Esophagus muscularis mucosa (tissue), 4 donors: ENCODE measurements around the gene ABHD16A. TPM values are rescaled to one million over a fixed set of nuclear protein-coding genes. Genes with fewer than 3 reads are reported as not detected.

Source experiments
- DNase-seq: peaks from one replicate; pipeline ENCODE4 v3.0.0-alpha.2; 2017; ENCODE audit errors: extremely low spot score
- H3K27ac ChIP-seq, 4 donors: fragments of 200-600 bp; sonication (generic); replicated peaks in 1 of 4; 1 replicate in 3 of 4; 2 replicates in 1 of 4; pipeline ENCODE4 v1.5.1; 2016 to 2019; ENCODE audit warnings: mild to moderate bottlenecking in 1 of 4
- H3K27me3 ChIP-seq, 4 donors: fragments of 200-600 bp; sonication (generic); one replicate each; pipeline versions ENCODE4 v1.5.1 to v1.6.0; 2016 to 2019
- H3K36me3 ChIP-seq, 4 donors: fragments of 200-600 bp; sonication (generic); one replicate each; pipeline ENCODE4 v1.5.1; 2016 to 2019
- H3K4me1 ChIP-seq, 4 donors: fragments of 200-600 bp; sonication (generic); one replicate each; pipeline ENCODE4 v1.5.1; 2016 to 2019
- H3K4me3 ChIP-seq, 4 donors: fragments of 200-600 bp; sonication (generic); 1 replicate in 2 of 4; 2 replicates in 2 of 4; pipeline ENCODE4 v1.5.1; 2016 to 2019; ENCODE audit warnings: mild to moderate bottlenecking in 4 of 4, moderate library complexity in 1 of 4
- H3K9me3 ChIP-seq, 4 donors: fragments of 200-600 bp; sonication (generic); 1 replicate in 3 of 4; 2 replicates in 1 of 4; pipeline ENCODE4 v1.5.1; 2016 to 2019
- CTCF ChIP-seq, 3 experiments: fragments of 200-600 bp in 2 of 3; fragments of 450-650 bp in 1 of 3; sonication (generic) in 2 of 3; IDR thresholded peaks; one replicate each; pipeline ENCODE4 v1.5.1; 2017 to 2019; ENCODE audit warnings: antibody characterized with exemption in 3 of 3, mild to moderate bottlenecking in 2 of 3, moderate library complexity in 1 of 3
- EP300 ChIP-seq: sonication (generic); formaldehyde crosslinking; IDR thresholded peaks from one replicate; pipeline ENCODE4 v1.6.1; 2017; ENCODE audit warnings: antibody characterized with exemption
- POLR2A ChIP-seq: fragments of 450-650 bp; IDR thresholded peaks from one replicate; pipeline ENCODE4 v1.6.1; 2017; ENCODE audit warnings: antibody characterized with exemption, moderate library complexity, mild to moderate bottlenecking, low read depth
- POLR2AphosphoS5 ChIP-seq, 2 donors: sonication (generic); formaldehyde crosslinking; IDR thresholded peaks; one replicate each; pipeline ENCODE4 v1.6.1; 2017; ENCODE audit warnings: antibody characterized with exemption in 2 of 2
- WGBS: methylation state at CpG from one replicate; pipeline ENCODE4 v1.1.5; 2018; 5-methylcytosine and 5-hydroxymethylcytosine counted together
- intact Hi-C: fragments of 100-400 bp; cut with DNase I; formaldehyde crosslinking; loops from one replicate; pipeline ENCODE4 v1.15.1; 2023
- total RNA-seq, 4 donors: library from RNA; depleted of rRNA; stranded (reverse); fragments of >200 nt; gene quantifications; one replicate each; pipeline versions ENCODE4 v1.1.0 to v1.2.1, GENCODE V29; 2016

The ABHD16A gene
- total RNA-seq, 4 donors from 2014 or later, result 44.9 to 57.9 (median 52.8) TPM

GRCh38 chr6:31645325-31645724 lies 57.8 kb downstream of the ABHD16A start:
- intact Hi-C loops, result no loop called here
- TF ChIP-seq POLR2AphosphoS5 (IDR thresholded peaks at IDR 0.05) (no peak), EP300 (no peak)
- WGBS, result 94% methylated on average over 5 of the region's 9 CpGs
- no peak overlapping the region for H3K4me3 ChIP-seq
- H3K27me3 ChIP-seq, result no peaks in the 10 kb centered on the region
- no peak overlapping the region for H3K27ac ChIP-seq
- peaks cover 2 to 11% (median 8%) of the 10 kb centered on the region in 4 donors for H3K4me1 ChIP-seq
- H3K9me3 ChIP-seq, result no peaks in the 10 kb centered on the region
- DNase-seq, result no peak
- peaks cover 86 to 100% (median 95%) of the 10 kb centered on the region in 4 donors for H3K36me3 ChIP-seq

- Histone ChIP-seq H3K36me3 (peaks cover 95 to 100% (median 99%) of the 10 kb centered on the region in 4 donors), H3K4me3 (no peak overlapping the region), H3K27me3 (no peaks in the 10 kb centered on the region), H3K27ac (no peak overlapping the region), H3K9me3 (no peaks in the 10 kb centered on the region), H3K4me1 (no peaks in the 10 kb centered on the region)
- intact Hi-C loops, result no loop called here
- no peak for DNase-seq
- TF ChIP-seq CTCF (IDR thresholded peaks at IDR 0.05) (no peak), POLR2AphosphoS5 (IDR thresholded peaks at IDR 0.05) (no peak), POLR2A (no peak), EP300 (no peak)
- WGBS, result 92% methylated on average over 9 of the region's 17 CpGs
Measured at GRCh38 chr6:31643818-31644454, 59.2 kb downstream of the ABHD16A start.

- Histone ChIP-seq H3K9me3 (no peaks in the 10 kb centered on the region), H3K27me3 (no peaks in the 10 kb centered on the region), H3K4me1 (no peaks in the 10 kb centered on the region), H3K27ac (no peak overlapping the region), H3K4me3 (no peak overlapping the region), H3K36me3 (peaks cover 95 to 100% (median 99%) of the 10 kb centered on the region in 4 donors)
- intact Hi-C loops, result no loop called here
- no peak for DNase-seq
- no peak for TF ChIP-seq EP300
- WGBS, result 90% methylated on average over 5 of the region's 6 CpGs
Measured at GRCh38 chr6:31642798-31643570, 60.1 kb downstream of the ABHD16A start.

GRCh38 chr6:31641370-31641769 lies 61.8 kb downstream of the ABHD16A start:
- TF ChIP-seq POLR2A (no peak), CTCF (IDR thresholded peaks at IDR 0.05) (no peak), POLR2AphosphoS5 (IDR thresholded peaks at IDR 0.05) (no peak), EP300 (no peak)

DNA sequence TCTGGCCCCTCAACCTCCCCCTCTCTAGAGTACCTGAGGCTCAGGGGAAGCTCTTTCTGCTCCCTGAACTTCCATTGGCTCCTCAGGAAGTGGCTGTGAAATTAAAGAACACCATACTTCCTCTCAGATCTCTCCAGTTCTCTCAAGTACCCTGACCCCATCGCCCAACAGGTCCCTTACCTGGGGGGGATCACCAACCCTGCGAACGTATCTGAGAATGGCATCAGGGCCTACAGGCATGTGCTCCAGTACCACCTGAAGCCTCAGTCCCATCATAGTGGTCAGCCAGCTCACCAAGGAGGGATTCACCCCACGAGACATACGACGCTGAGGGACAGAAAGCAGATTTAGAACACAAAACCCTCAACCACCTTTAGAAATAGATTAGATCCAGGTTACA lies 62.5 kb downstream of the ABHD16A start:
- WGBS, result 93% methylated on average over 6 of the region's 6 CpGs
- intact Hi-C loops, result no loop called here
- no peak for DNase-seq
- Histone ChIP-seq H3K27me3 (no peaks in the 10 kb centered on the region), H3K4me3 (no peak overlapping the region), H3K27ac (no peak overlapping the region), H3K36me3 (peaks cover 97 to 100% (median 100%) of the 10 kb centered on the region in 4 donors), H3K4me1 (no peaks in the 10 kb centered on the region), H3K9me3 (no peaks in the 10 kb centered on the region)
- TF ChIP-seq POLR2A, result no peak
- TF ChIP-seq CTCF (IDR thresholded peaks at IDR 0.05), result no peak
- TF ChIP-seq POLR2AphosphoS5 (IDR thresholded peaks at IDR 0.05), result no peak
- no peak for TF ChIP-seq EP300

More at GRCh38 chr6:31641370-31641769, 61.8 kb downstream of the ABHD16A start:
- no peak for DNase-seq
- Histone ChIP-seq H3K27me3 (no peaks in the 10 kb centered on the region), H3K36me3 (peaks cover 97 to 100% (median 100%) of the 10 kb centered on the region in 4 donors), H3K4me1 (no peaks in the 10 kb centered on the region), H3K9me3 (no peaks in the 10 kb centered on the region), H3K4me3 (no peak overlapping the region), H3K27ac (no peak overlapping the region)
- WGBS, result 81% methylated on average over 4 of the region's 4 CpGs
- intact Hi-C loops, result no loop called here
